ENCODE measurements around the gene SSR1. TPM values are rescaled to one million over a fixed set of nuclear protein-coding genes. Genes with fewer than 3 reads are reported as not detected.
A peak's percentile ranks its signal among the peaks of the same experiment; 100 is the strongest.

SSR1 gene
- total and polyA plus RNA-seq, 2 of the 13 experiments (the other 11 are each of a cell fraction or from before 2014, with no cell fraction given) = 203 to 243 TPM

DNA sequence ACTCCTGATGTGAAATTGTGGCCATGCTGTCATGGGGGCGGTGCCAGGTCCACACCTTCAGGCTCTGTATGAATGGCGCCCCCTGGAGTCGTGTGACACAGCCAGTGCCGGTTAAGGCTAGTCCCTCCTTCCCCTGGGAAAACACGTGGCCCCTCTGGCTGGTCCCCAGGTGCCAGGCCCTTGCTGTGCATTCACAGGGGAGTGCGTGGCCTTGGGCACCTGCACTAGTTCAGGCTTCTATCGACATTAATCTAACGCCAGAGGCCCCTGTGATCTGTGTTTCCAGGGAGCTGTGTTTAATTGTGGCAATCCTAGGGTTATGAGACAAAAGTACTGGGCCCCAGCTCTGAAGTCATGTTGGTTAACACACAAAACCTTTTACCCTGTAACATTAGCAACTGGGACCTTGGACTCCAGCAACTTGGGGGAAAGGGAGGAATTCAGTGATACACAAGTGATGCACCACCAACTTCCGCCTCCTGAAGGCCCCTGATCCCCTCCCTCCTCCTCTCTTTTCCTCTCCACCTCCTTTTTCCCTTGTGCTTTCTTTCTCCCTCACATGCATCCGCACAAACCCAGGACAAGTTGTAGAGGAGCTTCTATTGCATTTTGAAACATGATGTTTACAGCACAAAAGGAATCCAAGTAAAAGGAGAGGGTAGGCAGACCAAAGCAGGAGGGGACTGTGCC is 74.0 kb downstream of the SSR1 start (continued):
- TF ChIP-seq, protein P1, sequence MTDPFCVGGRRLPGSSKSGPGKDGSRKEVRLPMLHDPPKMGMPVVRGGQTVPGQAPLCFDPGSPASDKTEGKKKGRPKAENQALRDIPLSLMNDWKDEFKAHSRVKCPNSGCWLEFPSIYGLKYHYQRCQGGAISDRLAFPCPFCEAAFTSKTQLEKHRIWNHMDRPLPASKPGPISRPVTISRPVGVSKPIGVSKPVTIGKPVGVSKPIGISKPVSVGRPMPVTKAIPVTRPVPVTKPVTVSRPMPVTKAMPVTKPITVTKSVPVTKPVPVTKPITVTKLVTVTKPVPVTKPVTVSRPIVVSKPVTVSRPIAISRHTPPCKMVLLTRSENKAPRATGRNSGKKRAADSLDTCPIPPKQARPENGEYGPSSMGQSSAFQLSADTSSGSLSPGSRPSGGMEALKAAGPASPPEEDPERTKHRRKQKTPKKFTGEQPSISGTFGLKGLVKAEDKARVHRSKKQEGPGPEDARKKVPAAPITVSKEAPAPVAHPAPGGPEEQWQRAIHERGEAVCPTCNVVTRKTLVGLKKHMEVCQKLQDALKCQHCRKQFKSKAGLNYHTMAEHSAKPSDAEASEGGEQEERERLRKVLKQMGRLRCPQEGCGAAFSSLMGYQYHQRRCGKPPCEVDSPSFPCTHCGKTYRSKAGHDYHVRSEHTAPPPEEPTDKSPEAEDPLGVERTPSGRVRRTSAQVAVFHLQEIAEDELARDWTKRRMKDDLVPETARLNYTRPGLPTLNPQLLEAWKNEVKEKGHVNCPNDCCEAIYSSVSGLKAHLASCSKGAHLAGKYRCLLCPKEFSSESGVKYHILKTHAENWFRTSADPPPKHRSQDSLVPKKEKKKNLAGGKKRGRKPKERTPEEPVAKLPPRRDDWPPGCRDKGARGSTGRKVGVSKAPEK (CRISPR knock-in tag; IDR thresholded peaks at IDR 0.05; ENCODE audit: borderline replicate concordance) = no peak
- TF ChIP-seq SMAD3 (CRISPR knock-in tag; IDR thresholded peaks at IDR 0.05) (peak; percentile 89), HNF4G (IDR thresholded peaks at IDR 0.05; ENCODE audit: borderline replicate concordance, low read depth, low read length) (peak; percentile 93), HNF4G (CRISPR knock-in tag; IDR thresholded peaks at IDR 0.05; ENCODE audit: borderline replicate concordance, low read depth) (peak; percentile 74), CREM (IDR thresholded peaks at IDR 0.05) (peak; percentile 54), CREM (CRISPR knock-in tag; IDR thresholded peaks at IDR 0.05) (no peak), ZFP36 (IDR thresholded peaks at IDR 0.05; ENCODE audit: borderline replicate concordance, low read depth, low read length, partially characterized antibody) (peak; percentile 47), POLR2AphosphoS2 (IDR thresholded peaks at IDR 0.05; ENCODE audit: low read depth, low read length) (no peak; the same call in 1 of the 2 replicates), STAT5B (CRISPR knock-in tag; IDR thresholded peaks at IDR 0.05) (no peak), MED8 (CRISPR knock-in tag; IDR thresholded peaks at IDR 0.05; ENCODE audit: insufficient replicate concordance) (no peak), ZNF550 (CRISPR knock-in tag; IDR thresholded peaks at IDR 0.05; ENCODE audit: borderline replicate concordance) (no peak), NFYC (CRISPR knock-in tag; IDR thresholded peaks at IDR 0.05) (no peak), ZSCAN20 (CRISPR knock-in tag; IDR thresholded peaks at IDR 0.05; ENCODE audit: borderline replicate concordance) (no peak), FOXA1 (IDR thresholded peaks at IDR 0.05) (no peak), FOXA1 (CRISPR knock-in tag; IDR thresholded peaks at IDR 0.05) (0 out of 2 replicates have a peak, but pooled peaks have one; percentile 14), SETDB1 (CRISPR knock-in tag; IDR thresholded peaks at IDR 0.05; ENCODE audit: borderline replicate concordance) (no peak), ZNF660 (CRISPR knock-in tag; IDR thresholded peaks at IDR 0.05; ENCODE audit: borderline replicate concordance, low read depth) (no peak), ZNF446 (CRISPR knock-in tag; IDR thresholded peaks at IDR 0.05) (no peak)
- TF ChIP-seq, protein P2, sequence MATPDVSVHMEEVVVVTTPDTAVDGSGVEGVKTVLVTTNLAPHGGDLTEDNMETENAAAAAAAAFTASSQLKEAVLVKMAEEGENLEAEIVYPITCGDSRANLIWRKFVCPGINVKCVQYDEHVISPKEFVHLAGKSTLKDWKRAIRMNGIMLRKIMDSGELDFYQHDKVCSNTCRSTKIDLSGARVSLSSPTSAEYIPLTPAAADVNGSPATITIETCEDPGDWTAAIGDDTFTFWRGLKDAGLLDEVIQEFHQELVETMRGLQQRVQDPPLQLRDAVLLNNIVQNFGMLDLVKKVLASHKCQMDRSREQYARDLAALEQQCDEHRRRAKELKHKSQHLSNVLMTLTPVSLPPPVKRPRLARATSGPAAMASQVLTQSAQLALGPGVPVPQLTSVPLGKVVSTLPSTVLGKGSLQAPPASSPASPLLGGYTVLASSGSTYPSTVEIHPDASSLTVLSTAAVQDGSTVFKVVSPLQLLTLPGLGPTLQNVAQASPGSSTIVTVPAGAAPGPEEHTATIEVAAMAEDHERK (CRISPR knock-in tag; IDR thresholded peaks at IDR 0.05; ENCODE audit: low read depth) = no peak
- TF ChIP-seq, protein P3, sequence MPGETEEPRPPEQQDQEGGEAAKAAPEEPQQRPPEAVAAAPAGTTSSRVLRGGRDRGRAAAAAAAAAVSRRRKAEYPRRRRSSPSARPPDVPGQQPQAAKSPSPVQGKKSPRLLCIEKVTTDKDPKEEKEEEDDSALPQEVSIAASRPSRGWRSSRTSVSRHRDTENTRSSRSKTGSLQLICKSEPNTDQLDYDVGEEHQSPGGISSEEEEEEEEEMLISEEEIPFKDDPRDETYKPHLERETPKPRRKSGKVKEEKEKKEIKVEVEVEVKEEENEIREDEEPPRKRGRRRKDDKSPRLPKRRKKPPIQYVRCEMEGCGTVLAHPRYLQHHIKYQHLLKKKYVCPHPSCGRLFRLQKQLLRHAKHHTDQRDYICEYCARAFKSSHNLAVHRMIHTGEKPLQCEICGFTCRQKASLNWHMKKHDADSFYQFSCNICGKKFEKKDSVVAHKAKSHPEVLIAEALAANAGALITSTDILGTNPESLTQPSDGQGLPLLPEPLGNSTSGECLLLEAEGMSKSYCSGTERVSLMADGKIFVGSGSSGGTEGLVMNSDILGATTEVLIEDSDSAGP (CRISPR knock-in tag; IDR thresholded peaks at IDR 0.05; ENCODE audit: borderline replicate concordance) = peak; percentile 72
- TF ChIP-seq, protein P4, sequence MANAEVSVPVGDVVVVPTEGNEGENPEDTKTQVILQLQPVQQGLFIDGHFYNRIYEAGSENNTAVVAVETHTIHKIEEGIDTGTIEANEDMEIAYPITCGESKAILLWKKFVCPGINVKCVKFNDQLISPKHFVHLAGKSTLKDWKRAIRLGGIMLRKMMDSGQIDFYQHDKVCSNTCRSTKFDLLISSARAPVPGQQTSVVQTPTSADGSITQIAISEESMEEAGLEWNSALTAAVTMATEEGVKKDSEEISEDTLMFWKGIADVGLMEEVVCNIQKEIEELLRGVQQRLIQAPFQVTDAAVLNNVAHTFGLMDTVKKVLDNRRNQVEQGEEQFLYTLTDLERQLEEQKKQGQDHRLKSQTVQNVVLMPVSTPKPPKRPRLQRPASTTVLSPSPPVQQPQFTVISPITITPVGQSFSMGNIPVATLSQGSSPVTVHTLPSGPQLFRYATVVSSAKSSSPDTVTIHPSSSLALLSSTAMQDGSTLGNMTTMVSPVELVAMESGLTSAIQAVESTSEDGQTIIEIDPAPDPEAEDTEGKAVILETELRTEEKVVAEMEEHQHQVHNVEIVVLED (CRISPR knock-in tag; IDR thresholded peaks at IDR 0.05; ENCODE audit: borderline replicate concordance) = no peak
